ENCODE measurements around the gene CASP4. TPM values are rescaled to one million over a fixed set of nuclear protein-coding genes. Genes with fewer than 3 reads are reported as not detected.
"Not testable (repeated sequence)": the region's sequence is repeated elsewhere in the genome, so short reads cannot be mapped to it uniquely, and the experiment has no call there.

CASP4 gene
- total RNA-seq, 2 donors from 2014 or later, result 21.2 to 26.8 TPM

- ATAC-seq (no peak), DNase-seq (no peak)
- intact Hi-C loops (cut with DNase I, micrococcal nuclease), result no loop called here
Observed at GRCh38 chr11:104965735-104966134, 2.6 kb downstream of the CASP4 start.

- ATAC-seq (no peak), DNase-seq (no peak)
- intact Hi-C loops (cut with DNase I, micrococcal nuclease), result no loop called here
Observed at GRCh38 chr11:104964247-104964646, 4.1 kb downstream of the CASP4 start.

GRCh38 chr11:104962852-104963251, 5.5 kb downstream of the CASP4 start:
- intact Hi-C loops (cut with DNase I, micrococcal nuclease), result no loop called here
- DNase-seq (no peak), ATAC-seq (no peak)

DNA sequence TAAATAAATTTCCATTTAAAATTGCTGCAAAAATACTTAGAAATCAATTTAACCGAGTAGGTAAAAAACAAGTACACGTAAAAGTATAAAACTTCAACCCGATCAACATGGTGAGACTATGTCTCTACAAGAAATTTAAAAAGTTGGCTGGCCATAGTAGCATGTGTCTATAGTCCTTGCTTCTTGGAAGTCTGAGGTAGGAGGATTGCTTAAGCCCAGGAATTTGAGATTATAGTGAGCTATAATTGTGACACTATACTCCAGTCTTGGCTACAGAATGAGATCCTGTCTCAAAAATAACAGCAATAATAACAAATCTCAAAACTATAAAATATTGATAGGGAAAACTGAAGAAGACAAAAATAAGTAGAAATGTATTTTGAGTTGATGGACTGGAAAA, 11.1 kb downstream of the CASP4 start:
- no peak for ATAC-seq
- DNase-seq, result no peak
- intact Hi-C loops (cut with DNase I, micrococcal nuclease), result no loop called here

- ATAC-seq (no peak), DNase-seq (no peak)
- intact Hi-C loops (cut with DNase I, micrococcal nuclease), result no loop called here
Observed at GRCh38 chr11:104956528-104956927, 11.8 kb downstream of the CASP4 start.

- DNase-seq (no peak), ATAC-seq (peak; percentile 80)
- intact Hi-C loops (cut with DNase I, micrococcal nuclease), result no loop called here
Observed at GRCh38 chr11:104946907-104947306, 21.5 kb downstream of the CASP4 start.

- intact Hi-C loops (cut with DNase I, micrococcal nuclease), result no loop called here
- ATAC-seq (no peak), DNase-seq (no peak)
Observed at GRCh38 chr11:104944076-104944475, 24.3 kb downstream of the CASP4 start.

DNA sequence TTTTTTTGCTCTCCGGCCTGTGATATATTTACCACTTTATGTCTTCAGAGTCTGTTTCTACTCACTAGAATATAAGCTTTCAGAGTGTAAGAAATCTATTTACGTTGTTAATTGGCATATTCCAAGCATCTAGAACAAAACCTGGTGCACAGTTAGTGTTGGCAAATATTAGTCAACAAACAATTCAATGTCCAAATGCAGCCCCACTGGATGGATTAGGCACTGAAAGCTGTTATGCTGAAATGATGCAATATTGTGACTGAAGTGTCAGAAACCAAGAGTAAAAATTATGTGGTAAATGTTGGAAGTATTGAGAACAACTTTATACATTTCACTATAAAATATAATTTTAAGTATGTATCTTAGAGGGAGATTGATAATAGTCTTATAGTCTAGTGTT, 24.8 kb downstream of the CASP4 start:
- DNase-seq (no peak), ATAC-seq (no peak)
- intact Hi-C loops (cut with DNase I, micrococcal nuclease), result no loop called here

DNA sequence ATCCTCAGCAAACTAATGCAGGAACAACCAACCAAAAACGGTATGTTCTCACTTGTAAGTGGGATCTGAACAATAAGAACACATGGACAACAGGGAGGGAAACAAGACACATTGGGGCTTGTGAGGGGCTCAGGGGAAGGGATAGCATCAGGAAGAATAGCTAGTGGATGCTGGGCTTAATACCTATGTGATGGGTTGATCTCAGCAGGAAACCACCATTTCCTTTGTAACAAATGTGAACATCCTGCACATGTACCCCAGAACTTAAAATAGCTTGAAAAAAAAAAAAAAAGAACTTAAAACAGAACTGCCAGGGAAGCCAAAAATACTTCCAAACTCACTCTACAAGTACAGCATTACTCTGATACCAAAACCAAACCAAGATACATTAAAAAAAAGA, 33.8 kb downstream of the CASP4 start:
- intact Hi-C loops (cut with DNase I, micrococcal nuclease), result no loop called here
- DNase-seq (no peak), ATAC-seq (no peak)

DNA sequence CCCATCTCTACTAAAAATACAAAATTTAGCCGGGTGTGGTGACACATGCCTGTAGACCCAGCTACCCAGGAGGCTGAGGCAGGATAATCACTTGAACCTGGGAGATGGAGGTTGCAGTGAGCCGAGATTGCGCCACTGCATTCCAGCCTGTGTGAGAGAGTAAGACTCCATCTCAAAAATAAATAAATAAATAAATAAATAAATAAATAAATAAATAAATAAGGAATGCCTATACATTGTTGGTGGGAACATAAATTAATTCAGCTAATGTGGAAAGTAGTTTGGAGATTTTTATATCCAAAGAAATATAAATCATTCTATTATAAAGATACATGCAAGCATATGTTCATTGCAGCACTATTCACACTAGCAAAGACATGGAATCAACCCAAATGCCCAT, 34.3 kb downstream of the CASP4 start:
- ATAC-seq; DNase-seq; intact Hi-C loops (cut with DNase I, micrococcal nuclease): not testable (repeated sequence)

- DNase-seq (no peak), ATAC-seq (no peak)
- intact Hi-C loops (cut with DNase I, micrococcal nuclease), result no loop called here
Observed at GRCh38 chr11:104928811-104929210, 39.6 kb downstream of the CASP4 start.

DNA sequence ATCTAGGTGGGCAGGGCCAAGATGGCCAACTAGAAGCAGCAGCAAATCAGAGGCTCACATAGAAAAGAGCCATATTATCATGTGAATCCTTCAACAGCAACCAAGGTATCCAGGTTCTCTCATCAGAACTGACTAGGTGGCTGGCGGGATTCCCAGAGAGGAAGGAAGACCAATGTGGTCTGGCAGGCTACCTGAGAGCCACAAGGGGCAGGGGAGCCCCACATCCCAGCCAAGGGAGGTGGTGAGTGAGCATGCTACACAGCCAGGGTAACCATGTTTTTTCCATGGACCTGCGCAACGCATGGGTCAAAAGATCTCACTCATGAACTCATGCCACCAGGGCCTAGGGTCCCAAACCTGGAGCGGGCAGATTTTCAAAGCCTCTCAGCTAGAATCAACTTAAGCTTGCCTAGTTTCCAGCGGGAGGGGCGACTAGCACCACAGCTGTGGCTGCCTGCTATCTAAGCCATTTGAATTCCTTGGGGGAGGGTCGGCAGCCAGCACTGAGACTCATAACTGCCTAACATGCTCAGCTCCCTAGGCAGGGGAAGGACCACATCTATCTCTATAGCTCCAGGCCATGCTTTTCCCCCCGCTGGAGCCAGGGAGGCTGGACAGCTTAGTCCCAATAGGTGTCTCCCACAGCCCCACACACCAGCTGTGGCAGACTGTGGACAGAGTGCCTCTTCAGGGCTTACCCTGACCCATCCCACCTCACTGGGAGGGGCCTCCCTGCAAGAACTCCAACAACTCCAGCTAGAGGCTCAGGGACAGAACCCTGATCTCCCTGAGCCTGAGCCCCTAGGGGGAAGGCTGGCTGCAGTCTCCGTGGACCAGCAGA, 41.4 kb downstream of the CASP4 start:
- ATAC-seq, result no peak
- intact Hi-C loops (cut with DNase I, micrococcal nuclease), result no loop called here
- DNase-seq, result no peak

GRCh38 chr11:104925850-104926249, 42.5 kb downstream of the CASP4 start:
- no peak for DNase-seq
- ATAC-seq, result no peak
- intact Hi-C loops (cut with DNase I, micrococcal nuclease), result no loop called here

DNA sequence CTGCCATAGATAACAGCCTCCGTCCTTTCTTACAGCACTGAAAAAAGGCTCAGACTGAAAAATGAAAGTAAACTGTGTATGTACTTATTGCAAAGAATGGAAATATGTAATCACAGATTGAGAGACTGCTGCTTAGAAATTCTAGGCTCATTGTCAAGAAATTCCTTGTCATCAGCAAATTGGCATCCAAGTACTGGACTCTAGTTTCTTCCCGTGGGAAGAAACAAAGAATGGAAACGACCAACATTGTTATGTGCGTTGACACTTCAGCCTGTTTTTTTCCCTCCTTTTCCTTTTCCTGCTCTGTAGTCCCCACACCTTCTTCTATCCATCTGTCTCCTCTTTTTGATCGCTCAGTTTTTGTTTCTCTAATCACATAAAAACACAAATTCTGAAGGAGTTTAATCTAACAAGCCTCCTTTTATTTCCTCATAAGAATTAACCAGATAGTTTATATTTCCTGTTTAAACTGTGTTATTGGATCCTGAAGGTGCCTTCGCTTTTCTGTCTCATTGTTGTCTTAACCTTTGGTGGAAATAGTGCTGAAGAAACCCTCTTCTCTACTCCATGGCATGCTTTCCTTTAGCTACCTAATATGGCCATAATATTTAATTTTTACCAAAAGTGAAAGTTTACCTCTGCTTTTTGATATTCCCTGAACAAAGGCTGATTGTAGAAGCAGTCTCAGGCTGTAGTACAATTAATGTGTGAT, 50.1 kb downstream of the CASP4 start:
- no peak for DNase-seq
- intact Hi-C loops (cut with DNase I, micrococcal nuclease), result no loop called here
- peak; percentile 85 for ATAC-seq

DNA sequence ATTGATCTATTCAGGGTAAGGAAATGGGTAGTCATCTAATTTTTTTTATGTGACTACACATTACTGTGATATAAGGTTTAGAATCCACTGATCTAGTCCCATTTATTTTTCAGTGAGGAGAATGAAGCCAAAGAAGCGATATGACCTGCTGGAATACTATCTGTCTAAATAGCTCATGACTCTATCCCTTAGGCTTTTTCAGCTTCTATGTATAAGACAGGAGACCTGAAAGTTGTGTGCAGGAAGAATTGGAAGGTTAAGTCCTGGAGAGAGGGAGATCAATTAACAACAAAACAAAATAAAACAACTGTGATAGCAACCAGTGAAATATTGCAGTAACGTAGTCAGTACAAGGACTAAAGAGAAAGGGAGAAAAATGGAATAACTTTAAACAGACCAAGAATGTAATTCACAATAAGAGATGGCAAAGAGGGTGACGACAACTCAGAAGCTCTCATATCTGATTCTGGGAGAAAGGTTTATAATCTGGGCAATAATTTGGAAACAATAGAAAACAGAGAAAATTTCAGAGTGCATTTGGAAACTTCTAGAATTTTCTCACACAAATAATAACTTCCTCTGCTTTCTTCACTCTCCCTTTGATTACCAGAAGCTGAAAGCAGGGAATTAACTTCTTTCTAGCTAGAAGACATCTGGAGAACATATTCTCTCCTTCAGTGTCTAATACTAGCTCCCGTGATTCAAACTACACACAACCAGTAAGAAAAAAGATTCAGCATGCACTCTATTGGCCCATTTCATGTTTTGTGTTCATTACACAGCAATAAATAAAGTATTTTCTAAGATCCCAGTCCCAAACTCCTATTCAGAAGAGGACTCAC, 50.9 kb downstream of the CASP4 start:
- intact Hi-C loops (cut with DNase I, micrococcal nuclease), result no loop called here
- ATAC-seq (peak; percentile 42), DNase-seq (no peak)

DNA sequence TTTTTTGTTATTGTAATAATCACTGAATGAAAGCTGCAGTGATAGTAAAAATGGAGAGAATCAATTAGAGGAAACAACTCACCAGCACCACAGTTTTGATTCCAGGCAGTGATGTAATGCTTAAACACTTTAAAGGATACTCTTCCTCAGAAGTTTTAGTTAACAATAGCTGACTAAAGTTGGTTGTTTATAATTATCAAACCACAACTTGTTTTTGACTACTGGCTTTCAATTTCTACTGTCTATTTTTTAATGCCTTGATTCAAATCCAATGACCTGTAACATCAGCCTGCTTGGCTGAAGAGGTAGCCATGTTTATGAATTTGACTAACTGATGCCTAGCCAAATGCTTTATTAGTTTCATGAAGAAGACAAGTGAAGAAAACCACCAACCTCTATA, 51.9 kb downstream of the CASP4 start:
- intact Hi-C loops (cut with DNase I, micrococcal nuclease), result no loop called here
- no peak for ATAC-seq
- no peak for DNase-seq

DNA sequence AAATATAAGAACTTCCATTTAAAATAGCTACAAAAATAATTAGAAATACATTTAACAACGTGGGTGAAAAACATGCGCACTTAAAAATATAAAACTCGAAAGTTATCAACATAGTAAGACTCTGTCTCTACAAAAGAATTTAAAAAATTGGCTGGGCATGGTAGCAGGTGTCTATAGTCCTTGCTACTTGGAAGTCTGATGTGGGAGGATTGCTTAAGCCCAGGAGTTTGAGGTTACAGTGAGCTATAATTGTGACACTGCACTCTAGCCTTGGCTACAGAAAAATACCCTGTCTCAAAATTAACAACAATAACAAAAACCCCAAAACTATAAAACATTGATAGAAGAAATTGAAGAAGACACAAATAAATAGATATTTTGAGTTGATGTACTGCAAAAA, 56.3 kb downstream of the CASP4 start:
- no peak for ATAC-seq
- DNase-seq, result no peak
- intact Hi-C loops (cut with DNase I, micrococcal nuclease), result no loop called here

- intact Hi-C loops (cut with DNase I, micrococcal nuclease), result no loop called here
- ATAC-seq (no peak), DNase-seq (no peak)
Observed at GRCh38 chr11:104908186-104908531, 60.2 kb downstream of the CASP4 start.

GRCh38 chr11:104907521-104908185, 60.7 kb downstream of the CASP4 start:
- intact Hi-C loops (cut with DNase I, micrococcal nuclease), result no loop called here
- DNase-seq, result no peak
- ATAC-seq, result no peak

All from left colon (tissue), 2 donors.